WTC11 (cell line): Measurements from ENCODE around the gene PFN2.

Experiments
- AFF4 ChIP-seq: sonication (generic); formaldehyde crosslinking; IDR thresholded peaks from 2 replicates; pipeline ENCODE4 v1.8.1; 2023; ENCODE audit warnings: mild to moderate bottlenecking, missing genetic modification reagents, borderline replicate concordance
- CTCF ChIP-seq: fragments of 200-600 bp; IDR thresholded peaks from 2 replicates; pipeline ENCODE4 v1.8.0; 2022; ENCODE audit warnings: antibody characterized with exemption
- GABPB1 ChIP-seq: sonication (generic); formaldehyde crosslinking; IDR thresholded peaks from 2 replicates; pipeline ENCODE4 v1.8.1; 2023; ENCODE audit warnings: mild to moderate bottlenecking, missing genetic modification reagents
- IRF1 ChIP-seq: sonication (generic); formaldehyde crosslinking; IDR thresholded peaks from 2 replicates; pipeline ENCODE4 v1.8.0; 2023; ENCODE audit warnings: missing genetic modification reagents
- MAX ChIP-seq: sonication (generic); formaldehyde crosslinking; IDR thresholded peaks from 2 replicates; pipeline ENCODE4 v1.8.0; 2022; ENCODE audit warnings: mild to moderate bottlenecking, missing genetic modification reagents
- MLX ChIP-seq: sonication (generic); formaldehyde crosslinking; IDR thresholded peaks from 2 replicates; pipeline ENCODE4 v1.8.1; 2023; ENCODE audit warnings: mild to moderate bottlenecking, missing genetic modification reagents, moderate library complexity
- RELA ChIP-seq: sonication (generic); formaldehyde crosslinking; IDR thresholded peaks from 2 replicates; pipeline ENCODE4 v1.8.1; 2022; ENCODE audit warnings: missing genetic modification reagents, mild to moderate bottlenecking, borderline replicate concordance
- SOX15 ChIP-seq: fragments of 250-450 bp; sonication (Bioruptor Pico); IDR thresholded peaks from 2 replicates; pipeline ENCODE4 v1.9.0; 2021; ENCODE audit warnings: mild to moderate bottlenecking
- TEAD1 ChIP-seq: sonication (generic); formaldehyde crosslinking; IDR thresholded peaks from 2 replicates; pipeline ENCODE4 v1.8.0; 2022; ENCODE audit warnings: mild to moderate bottlenecking, missing genetic modification reagents
- TEAD4 ChIP-seq: sonication (generic); formaldehyde crosslinking; IDR thresholded peaks from 2 replicates; pipeline ENCODE4 v1.8.0; 2022; ENCODE audit warnings: mild to moderate bottlenecking, missing genetic modification reagents

GRCh38 chr3:150015901-150016300, 45.2 kb upstream of the PFN2 start:
- no peak for TF ChIP-seq RELA (CRISPR knock-in tag)
- TF ChIP-seq CTCF: no peak
- TF ChIP-seq AFF4 (CRISPR knock-in tag): no peak
- no peak for TF ChIP-seq SOX15 (CRISPR knock-in tag)
- TF ChIP-seq GABPB1: no peak
- no peak for TF ChIP-seq MLX (CRISPR knock-in tag)
- no peak for TF ChIP-seq IRF1 (CRISPR knock-in tag)
- TF ChIP-seq TEAD1 (CRISPR knock-in tag): no peak
- TF ChIP-seq MAX: no peak
- no peak for TF ChIP-seq TEAD4 (CRISPR knock-in tag)
